Measurements from ENCODE around the gene TYW5.

TYW5 gene

GRCh38 chr2:199951023-199951422 lies 4.3 kb downstream of the TYW5 start:
- POLR2A ChIA-PET, result no interaction called here
- TF ChIP-seq CTCF (IDR thresholded peaks at IDR 0.05; ENCODE audit: control extremely low read depth, extremely low read depth, low read depth, missing control alignments), result no peak
- CTCF ChIA-PET, result interaction anchor here (2.5 kb wide), 1 partner anchor 10 kb away, joined by 18 read pairs; no protein-coding TSS in a partner anchor
- no peak for DNase-seq (ENCODE audit: extremely low spot score)

GRCh38 chr2:199950396-199950795 lies 4.9 kb downstream of the TYW5 start:
- CTCF ChIA-PET, result interaction anchor here (2.5 kb wide), 1 partner anchor 10 kb away, joined by 18 read pairs; no protein-coding TSS in a partner anchor

GRCh38 chr2:199946836-199947235 lies 8.5 kb downstream of the TYW5 start:
- no peak for TF ChIP-seq CTCF (IDR thresholded peaks at IDR 0.05; ENCODE audit: control extremely low read depth, extremely low read depth, low read depth, missing control alignments)
- CTCF ChIA-PET, result no interaction called here
- POLR2A ChIA-PET, result no interaction called here
- no peak for DNase-seq (ENCODE audit: extremely low spot score)

More at GRCh38 chr2:199950396-199950795, 4.9 kb downstream of the TYW5 start:
- POLR2A ChIA-PET, result no interaction called here
- DNase-seq (ENCODE audit: extremely low spot score), result no peak
- TF ChIP-seq CTCF (IDR thresholded peaks at IDR 0.05; ENCODE audit: control extremely low read depth, extremely low read depth, low read depth, missing control alignments), result no peak

GRCh38 chr2:199946196-199946595 lies 9.1 kb downstream of the TYW5 start:
- no peak for TF ChIP-seq CTCF (IDR thresholded peaks at IDR 0.05; ENCODE audit: control extremely low read depth, extremely low read depth, low read depth, missing control alignments)
- ChIA-PET CTCF (interaction anchor here (1.2 kb wide), 1 partner anchor 27 kb away, joined by 3 read pairs; no protein-coding TSS in a partner anchor), POLR2A (no interaction called here)
- no peak for DNase-seq (ENCODE audit: extremely low spot score)

- TF ChIP-seq CTCF (IDR thresholded peaks at IDR 0.05; ENCODE audit: control extremely low read depth, extremely low read depth, low read depth, missing control alignments), result no peak
- ChIA-PET CTCF (interaction anchor here (0.8 to 1.8 kb wide), 2 partner anchors 9 to 15 kb away, joined by 3 to 4 read pairs; no protein-coding TSS in a partner anchor), POLR2A (no interaction called here)
- no peak for DNase-seq (ENCODE audit: extremely low spot score)
Observed at GRCh38 chr2:199943373-199943772, 11.9 kb downstream of the TYW5 start.

- no peak for TF ChIP-seq CTCF (IDR thresholded peaks at IDR 0.05; ENCODE audit: control extremely low read depth, extremely low read depth, low read depth, missing control alignments)
- POLR2A ChIA-PET, result interaction anchor here (0.7 kb wide), 1 partner anchor 28 kb away, joined by 6 read pairs; no protein-coding TSS in a partner anchor
- CTCF ChIA-PET, result interaction anchor here (1.0 to 3.2 kb wide), 8 partner anchors 9 to 25 kb away, joined by 3 to 18 read pairs (median 6); no protein-coding TSS in a partner anchor
- DNase-seq (ENCODE audit: extremely low spot score), result no peak
Observed at GRCh38 chr2:199940373-199940772, 14.9 kb downstream of the TYW5 start.
